Upper lobe of right lung (tissue), 1 donor: ENCODE measurements around the gene CFAP210. TPM values are rescaled to one million over a fixed set of nuclear protein-coding genes. Genes with fewer than 3 reads are reported as not detected.
"Not testable (repeated sequence)": the region's sequence is repeated elsewhere in the genome, so short reads cannot be mapped to it uniquely, and the experiment has no call there.

ENCODE experiments used
- ATAC-seq: fragments of 200-7000 bp; cut with Tn5 transposase; one replicate; pipeline ENCODE4 v1.9.1; 2020; ENCODE audit warnings: mild to moderate bottlenecking, moderate library complexity
- DNase-seq: peaks from one replicate; pipeline ENCODE4 v3.0.0-alpha.2; 2020
- H3K27ac ChIP-seq: fragments of 200-600 bp; one replicate; pipeline ENCODE4 v1.8.0; 2022
- H3K27me3 ChIP-seq: fragments of 200-600 bp; one replicate; pipeline ENCODE4 v1.8.0; 2022; ENCODE audit warnings: mild to moderate bottlenecking
- H3K36me3 ChIP-seq: fragments of 200-600 bp; one replicate; pipeline ENCODE4 v1.8.0; 2022
- H3K4me1 ChIP-seq: fragments of 200-600 bp; one replicate; pipeline ENCODE4 v1.8.0; 2022
- H3K4me3 ChIP-seq: fragments of 200-600 bp; one replicate; pipeline ENCODE4 v1.8.0; 2022; ENCODE audit warnings: mild to moderate bottlenecking
- H3K9me3 ChIP-seq: fragments of 200-600 bp; one replicate; pipeline ENCODE4 v1.8.0; 2022
- intact Hi-C: fragments of 100-400 bp; cut with DNase I; formaldehyde crosslinking; loops from one replicate; pipeline ENCODE4 v1.11.0; 2022
- total RNA-seq: library from RNA; stranded (reverse); fragmentation: NEBNext Ultra II Directional; extraction: Animal tissue kit (Norgen Biotek cat#: 25700); gene quantifications from one replicate; pipeline ENCODE4 v1.2.1, GENCODE V29; 2021
- TF ChIP-seq, protein P1 (sequence below): fragments of 200-600 bp; IDR thresholded peaks from one replicate; pipeline ENCODE4 v1.8.0; 2022; ENCODE audit warnings: antibody characterized with exemption
- donor health status: DM: no; HTN: yes; CAD: no; lungs with severe emphysema.

Gene CFAP210
- total RNA-seq, 1 donor from 2014 or later = not detected

DNA sequence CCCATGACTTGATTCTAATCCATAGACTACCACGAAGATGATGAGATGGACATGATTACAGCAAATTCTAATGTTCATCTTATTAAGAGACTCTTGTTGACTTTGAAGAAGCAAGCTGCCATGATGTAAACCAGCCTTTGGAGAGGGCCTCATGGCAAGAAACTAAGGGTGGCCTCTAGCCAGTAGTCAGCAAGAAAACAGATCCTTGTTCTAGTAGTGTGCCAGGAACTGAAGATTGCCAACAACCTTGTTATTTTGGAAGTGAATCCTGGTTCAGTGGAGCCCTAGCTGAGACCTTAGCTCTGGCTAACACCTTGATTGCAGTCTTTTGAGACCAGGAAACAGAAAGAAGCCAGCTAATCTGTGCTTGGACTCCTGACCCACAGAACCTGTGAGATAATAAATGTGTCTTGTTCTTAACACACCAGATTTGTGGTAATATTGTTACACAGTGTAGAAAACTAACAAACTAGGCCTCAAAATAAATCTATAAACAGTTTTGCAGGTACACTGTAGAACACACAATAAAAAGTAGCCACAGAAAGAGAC lies 10.0 kb upstream of the CFAP210 start:
- Histone ChIP-seq H3K27ac (no peak overlapping the region), H3K36me3 (peaks cover under 1% of the 10 kb centered on the region), H3K4me1 (no peaks in the 10 kb centered on the region), H3K9me3 (no peaks in the 10 kb centered on the region), H3K4me3 (no peak overlapping the region), H3K27me3 (no peaks in the 10 kb centered on the region)
- ATAC-seq (no peak), DNase-seq (no peak)
- TF ChIP-seq, protein P1, sequence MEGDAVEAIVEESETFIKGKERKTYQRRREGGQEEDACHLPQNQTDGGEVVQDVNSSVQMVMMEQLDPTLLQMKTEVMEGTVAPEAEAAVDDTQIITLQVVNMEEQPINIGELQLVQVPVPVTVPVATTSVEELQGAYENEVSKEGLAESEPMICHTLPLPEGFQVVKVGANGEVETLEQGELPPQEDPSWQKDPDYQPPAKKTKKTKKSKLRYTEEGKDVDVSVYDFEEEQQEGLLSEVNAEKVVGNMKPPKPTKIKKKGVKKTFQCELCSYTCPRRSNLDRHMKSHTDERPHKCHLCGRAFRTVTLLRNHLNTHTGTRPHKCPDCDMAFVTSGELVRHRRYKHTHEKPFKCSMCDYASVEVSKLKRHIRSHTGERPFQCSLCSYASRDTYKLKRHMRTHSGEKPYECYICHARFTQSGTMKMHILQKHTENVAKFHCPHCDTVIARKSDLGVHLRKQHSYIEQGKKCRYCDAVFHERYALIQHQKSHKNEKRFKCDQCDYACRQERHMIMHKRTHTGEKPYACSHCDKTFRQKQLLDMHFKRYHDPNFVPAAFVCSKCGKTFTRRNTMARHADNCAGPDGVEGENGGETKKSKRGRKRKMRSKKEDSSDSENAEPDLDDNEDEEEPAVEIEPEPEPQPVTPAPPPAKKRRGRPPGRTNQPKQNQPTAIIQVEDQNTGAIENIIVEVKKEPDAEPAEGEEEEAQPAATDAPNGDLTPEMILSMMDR = no peak
- intact Hi-C loops = no loop called here

DNA sequence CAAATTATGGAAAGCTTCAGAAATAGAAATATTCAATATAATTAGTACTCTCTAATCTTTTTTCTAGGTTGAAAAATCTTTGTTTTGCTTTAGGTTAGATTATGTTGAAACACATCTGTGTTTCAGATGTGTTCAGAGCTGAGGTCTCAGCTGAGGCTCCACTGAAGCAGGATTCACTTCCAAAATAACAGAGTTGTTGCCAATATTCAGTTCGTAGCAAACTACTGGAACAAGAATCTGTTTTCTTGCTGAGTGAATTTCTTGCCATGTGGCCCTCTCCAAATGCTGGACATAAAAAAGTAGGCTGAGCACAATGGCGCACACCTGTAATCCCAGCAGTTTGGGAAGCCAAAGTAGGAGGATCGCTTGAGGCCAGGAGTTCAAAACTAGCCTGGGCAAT lies 8.8 kb upstream of the CFAP210 start:
- ATAC-seq (no peak), DNase-seq (no peak)
- Histone ChIP-seq H3K27me3 (no peaks in the 10 kb centered on the region), H3K36me3 (peaks cover 6% of the 10 kb centered on the region), H3K9me3 (no peaks in the 10 kb centered on the region), H3K4me1 (no peaks in the 10 kb centered on the region), H3K27ac (no peak overlapping the region), H3K4me3 (no peak overlapping the region)
- intact Hi-C loops = no loop called here
- TF ChIP-seq, protein P1 = no peak

DNA sequence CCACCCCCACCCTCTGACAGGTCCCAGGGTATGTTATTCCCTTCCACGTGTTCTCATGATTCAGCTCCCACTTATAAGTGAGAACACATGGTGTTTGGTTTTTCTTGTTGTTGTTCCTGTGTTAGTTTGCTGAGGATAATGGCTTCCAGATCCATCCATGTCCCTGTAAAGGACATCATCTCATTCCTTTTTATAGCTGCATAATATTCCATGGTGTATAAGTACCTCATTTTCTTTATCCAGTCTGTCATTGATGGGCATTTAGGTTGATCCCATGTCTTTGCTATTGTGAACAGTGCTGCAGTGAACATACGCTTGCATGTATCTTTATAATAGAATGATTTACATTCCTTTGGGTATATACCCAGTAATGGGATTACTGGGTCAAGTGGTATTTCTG lies 5.0 kb upstream of the CFAP210 start:
- H3K36me3 ChIP-seq, H3K27ac ChIP-seq, DNase-seq, H3K27me3 ChIP-seq, H3K4me1 ChIP-seq, intact Hi-C loops, H3K4me3 ChIP-seq, H3K9me3 ChIP-seq, ATAC-seq: not testable (repeated sequence)

DNA sequence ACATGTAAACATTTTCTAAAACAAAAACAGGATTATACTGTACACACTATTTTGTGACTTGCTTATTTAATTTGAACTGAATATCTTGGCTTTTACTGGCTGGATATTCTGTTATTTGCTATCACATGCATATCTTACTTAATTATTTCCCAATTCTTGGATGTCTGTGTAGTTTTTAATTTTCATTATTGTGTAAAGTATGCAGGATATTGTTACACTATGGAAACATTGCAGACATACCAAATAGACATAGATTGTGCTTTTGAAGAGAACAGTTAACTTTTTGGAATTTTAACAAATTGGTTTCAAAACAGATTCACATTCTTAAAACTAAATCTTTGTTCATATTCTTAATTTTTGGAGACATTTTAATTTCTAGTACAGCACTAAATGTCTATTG lies 2.2 kb upstream of the CFAP210 start:
- H3K9me3 ChIP-seq = no peaks in the 10 kb centered on the region
- no peak overlapping the region for H3K4me3 ChIP-seq
- no peak for ATAC-seq
- DNase-seq = no peak
- no peak overlapping the region for H3K27ac ChIP-seq
- peaks cover 6% of the 10 kb centered on the region for H3K36me3 ChIP-seq
- H3K4me1 ChIP-seq = peaks cover 5% of the 10 kb centered on the region
- TF ChIP-seq, protein P1 = no peak
- no peaks in the 10 kb centered on the region for H3K27me3 ChIP-seq
- intact Hi-C loops = no loop called here

DNA sequence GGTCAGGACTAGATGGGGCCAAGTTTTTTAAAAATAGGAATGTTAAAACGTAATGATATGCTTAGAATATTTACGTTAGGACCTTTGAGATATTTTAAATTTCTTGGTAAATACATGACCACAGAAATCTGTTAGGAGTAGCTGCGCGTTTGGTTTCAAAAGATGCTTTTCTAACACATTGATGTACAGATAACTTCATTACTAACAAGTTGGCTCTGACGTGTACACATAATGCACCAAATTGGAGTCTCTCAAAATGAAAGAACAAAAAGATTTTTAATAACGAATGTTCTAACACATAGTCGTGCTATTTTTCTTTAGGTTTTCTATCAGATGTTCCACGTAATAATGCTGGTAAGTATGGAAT lies 672 bp upstream of the CFAP210 start:
- Histone ChIP-seq H3K36me3 (peaks cover 6% of the 10 kb centered on the region), H3K4me3 (peak overlapping the region; percentile 73), H3K27ac (peak overlapping the region; percentile 93), H3K27me3 (no peaks in the 10 kb centered on the region), H3K4me1 (peaks cover 5% of the 10 kb centered on the region), H3K9me3 (no peaks in the 10 kb centered on the region)
- TF ChIP-seq, protein P1 = no peak
- intact Hi-C loops = no loop called here
- DNase-seq (no peak), ATAC-seq (no peak)

DNA sequence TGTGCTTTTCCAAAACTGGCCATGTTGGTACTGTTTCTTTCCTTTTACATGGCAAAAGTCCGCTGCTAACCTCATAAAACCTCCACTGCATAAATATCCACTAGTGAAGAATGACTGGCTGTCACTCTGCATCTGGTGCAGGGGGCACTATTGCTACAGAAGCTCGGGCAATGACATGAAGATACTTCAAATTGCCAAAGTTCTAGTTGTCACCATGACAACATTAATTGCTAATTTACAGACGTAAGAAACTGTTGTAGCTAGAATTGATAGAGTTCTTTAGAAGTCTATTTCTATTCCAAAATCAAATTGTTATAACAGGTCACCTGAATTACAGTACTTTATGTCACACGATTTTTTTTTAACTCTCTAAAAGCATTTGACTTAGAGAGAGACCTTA lies 845 bp downstream of the CFAP210 start:
- TF ChIP-seq, protein P1 = peak; percentile 21
- Histone ChIP-seq H3K27ac (no peak overlapping the region), H3K9me3 (no peaks in the 10 kb centered on the region), H3K36me3 (no peaks in the 10 kb centered on the region), H3K4me1 (peaks cover 5% of the 10 kb centered on the region), H3K4me3 (peak overlapping the region; percentile 73), H3K27me3 (no peaks in the 10 kb centered on the region)
- intact Hi-C loops = no loop called here
- ATAC-seq = no peak
- DNase-seq = no peak
